ENCODE data around the gene EFCAB8.

GRCh38 chr20:32845786-32846185 is 12.9 kb upstream of the EFCAB8 start:
- no peak for TF ChIP-seq POLR2A (IDR thresholded peaks at IDR 0.05)
- TF ChIP-seq, protein P1, sequence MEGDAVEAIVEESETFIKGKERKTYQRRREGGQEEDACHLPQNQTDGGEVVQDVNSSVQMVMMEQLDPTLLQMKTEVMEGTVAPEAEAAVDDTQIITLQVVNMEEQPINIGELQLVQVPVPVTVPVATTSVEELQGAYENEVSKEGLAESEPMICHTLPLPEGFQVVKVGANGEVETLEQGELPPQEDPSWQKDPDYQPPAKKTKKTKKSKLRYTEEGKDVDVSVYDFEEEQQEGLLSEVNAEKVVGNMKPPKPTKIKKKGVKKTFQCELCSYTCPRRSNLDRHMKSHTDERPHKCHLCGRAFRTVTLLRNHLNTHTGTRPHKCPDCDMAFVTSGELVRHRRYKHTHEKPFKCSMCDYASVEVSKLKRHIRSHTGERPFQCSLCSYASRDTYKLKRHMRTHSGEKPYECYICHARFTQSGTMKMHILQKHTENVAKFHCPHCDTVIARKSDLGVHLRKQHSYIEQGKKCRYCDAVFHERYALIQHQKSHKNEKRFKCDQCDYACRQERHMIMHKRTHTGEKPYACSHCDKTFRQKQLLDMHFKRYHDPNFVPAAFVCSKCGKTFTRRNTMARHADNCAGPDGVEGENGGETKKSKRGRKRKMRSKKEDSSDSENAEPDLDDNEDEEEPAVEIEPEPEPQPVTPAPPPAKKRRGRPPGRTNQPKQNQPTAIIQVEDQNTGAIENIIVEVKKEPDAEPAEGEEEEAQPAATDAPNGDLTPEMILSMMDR (IDR thresholded peaks at IDR 0.05): no peak

All from heart left ventricle (tissue), 13 donors.